Inflammatory macrophage (primary cell): ENCODE results near the gene DNASE1L1.
A peak's percentile ranks its signal among the peaks of the same experiment; 100 is the strongest.

Experiments
- DNase-seq, 2 donors: peaks; one replicate each; pipeline ENCODE4 v3.0.0-alpha.2; 2020 to 2022
- total RNA-seq, 18 experiments: gene quantifications; one replicate each; lab custom pipeline; 2026; ENCODE audit warnings: mixed read lengths in 6 of 18, inconsistent platforms in 2 of 18; lab: John Stamatoyannopoulos, UW

Gene DNASE1L1
- total RNA-seq, result 26.5 to 96.2 (median 64.3) reads per million in 18 experiments

GRCh38 chrX:154409222-154409871, at the start of gene DNASE1L1:
TSS of gene DNASE1L1 (minus strand) at chrX:154409254. CDS start at chrX:154405568, 3,686 bp downstream.
- DNase-seq, result peak; percentile 88 to 92

GRCh38 chrX:154458116-154458953, 49.3 kb upstream of the DNASE1L1 start, which contains the start of gene PLXNA3:
TSS of gene PLXNA3 (plus strand) at chrX:154458281. CDS start at chrX:154460184, 1,903 bp downstream.
- peak; percentile 29 to 36 for DNase-seq

GRCh38 chrX:154457491-154458115, 48.5 kb upstream of the DNASE1L1 start:
- DNase-seq, result peak in 1 of 2 donors; percentile 34

GRCh38 chrX:154452823-154453222, 43.8 kb upstream of the DNASE1L1 start:
- DNase-seq, result no peak

GRCh38 chrX:154450312-154450711, 41.3 kb upstream of the DNASE1L1 start:
- no peak for DNase-seq

- no peak for DNase-seq
These were observed 40.6 kb upstream of the DNASE1L1 start for GRCh38 chrX:154449618-154450017.

GRCh38 chrX:154448484-154448883, 39.4 kb upstream of the DNASE1L1 start:
- no peak for DNase-seq

- no peak for DNase-seq
These were observed 37.4 kb upstream of the DNASE1L1 start for GRCh38 chrX:154446430-154446829.

- DNase-seq, result no peak
These were observed 36.7 kb upstream of the DNASE1L1 start for GRCh38 chrX:154445776-154446175.

- no peak for DNase-seq
These were observed 35.7 kb upstream of the DNASE1L1 start for GRCh38 chrX:154444755-154445246.

GRCh38 chrX:154443992-154444754, 35.1 kb upstream of the DNASE1L1 start, which contains the start of gene FAM50A:
TSS of gene FAM50A (plus strand) at chrX:154444141. CDS start at chrX:154444236, 95 bp downstream.
- DNase-seq, result peak; percentile 55 to 80

GRCh38 chrX:154443479-154443910, 34.4 kb upstream of the DNASE1L1 start:
- DNase-seq, result no peak

GRCh38 chrX:154441984-154442707, 33.1 kb upstream of the DNASE1L1 start:
- no peak for DNase-seq

- DNase-seq, result no peak
These were observed 32.5 kb upstream of the DNASE1L1 start for GRCh38 chrX:154441564-154441963.

- DNase-seq, result no peak
These were observed 31.7 kb upstream of the DNASE1L1 start for GRCh38 chrX:154440623-154441357.

- no peak for DNase-seq
These were observed 30.8 kb upstream of the DNASE1L1 start for GRCh38 chrX:154439841-154440240.

- no peak for DNase-seq
These were observed 29.2 kb upstream of the DNASE1L1 start for GRCh38 chrX:154437971-154438893.

- DNase-seq, result peak in 1 of 2 donors; percentile 37
These were observed 28.1 kb upstream of the DNASE1L1 start, which contains the start of gene GDI1 for GRCh38 chrX:154436983-154437752. TSS of gene GDI1 (plus strand) at chrX:154437154. CDS start at chrX:154437255, 101 bp downstream.
